MM.1S (cell line): ENCODE measurements around the gene BFAR.

Source experiments
- DNase-seq: peaks from one replicate; pipeline ENCODE4 v3.0.0-alpha.2; 2015
- H2AFZ ChIP-seq: fragments of 300-600 bp; sonication (generic); 2 replicates; pipeline ENCODE4 v1.6.0; 2016; ENCODE audit warnings: antibody characterized with exemption, low read length
- H3F3A ChIP-seq: fragments of 300-600 bp; sonication (generic); 2 replicates; pipeline ENCODE4 v1.6.1; 2016; ENCODE audit warnings: mild to moderate bottlenecking, antibody characterized with exemption, low read length, moderate library complexity, mixed read lengths; ENCODE audit not compliant: insufficient read depth
- H3K27ac ChIP-seq: fragments of 300-600 bp; sonication (generic); 2 replicates; pipeline ENCODE4 v1.5.1; 2016; ENCODE audit warnings: mild to moderate bottlenecking, low read length
- H3K27me3 ChIP-seq: fragments of 300-600 bp; sonication (generic); replicated peaks from 2 replicates; pipeline ENCODE4 v1.6.0; 2016; ENCODE audit warnings: low read length; ENCODE audit not compliant: insufficient read depth
- H3K36me3 ChIP-seq: fragments of 300-600 bp; sonication (generic); replicated peaks from 2 replicates; pipeline ENCODE4 v1.6.1; 2016; ENCODE audit warnings: mild to moderate bottlenecking, low read length, mixed read lengths; ENCODE audit not compliant: insufficient read depth
- H3K4me1 ChIP-seq: fragments of 300-600 bp; sonication (generic); 2 replicates; pipeline ENCODE4 v1.6.1; 2016; ENCODE audit warnings: low read length, mixed read lengths
- H3K4me2 ChIP-seq: fragments of 300-600 bp; sonication (generic); 2 replicates; pipeline ENCODE4 v1.6.0; 2016; ENCODE audit warnings: low read depth, low read length
- H3K4me3 ChIP-seq: fragments of 300-600 bp; sonication (generic); 2 replicates; pipeline ENCODE4 v1.5.1; 2016; ENCODE audit warnings: low read length, mixed read lengths
- H3K79me2 ChIP-seq: fragments of 300-600 bp; sonication (generic); 2 replicates; pipeline ENCODE4 v1.6.1; 2016; ENCODE audit warnings: mixed run types, low read length, mixed read lengths
- H3K9ac ChIP-seq: fragments of 300-600 bp; sonication (generic); 2 replicates; pipeline ENCODE4 v1.6.1; 2016; ENCODE audit warnings: low read length, mixed read lengths
- H3K9me2 ChIP-seq: fragments of 300-600 bp; sonication (generic); replicated peaks from 2 replicates; pipeline ENCODE4 v1.6.1; 2016; ENCODE audit warnings: mild to moderate bottlenecking, low read length, mixed read lengths; ENCODE audit not compliant: insufficient read depth
- H3K9me3 ChIP-seq: fragments of 300-600 bp; sonication (generic); replicated peaks from 2 replicates; pipeline ENCODE4 v1.6.1; 2016; ENCODE audit warnings: mild to moderate bottlenecking, low read length, mixed read lengths; ENCODE audit not compliant: insufficient read depth
- H4K20me1 ChIP-seq: fragments of 300-600 bp; sonication (generic); 2 replicates; pipeline ENCODE4 v1.6.1; 2016; ENCODE audit warnings: mild to moderate bottlenecking, low read length, moderate library complexity, mixed read lengths; ENCODE audit not compliant: insufficient read depth
- EZH2 ChIP-seq: fragments of 300-600 bp; sonication (generic); optimal IDR thresholded peaks from 2 replicates; pipeline ENCODE3; 2017; ENCODE audit warnings: low read depth, mild to moderate bottlenecking, antibody characterized with exemption, low read length, mixed read lengths
- EZH2phosphoT487 ChIP-seq: fragments of 300-600 bp; sonication (generic); IDR thresholded peaks from 2 replicates; pipeline ENCODE4 v1.6.1; 2018; ENCODE audit warnings: antibody characterized with exemption, low read length
- TF ChIP-seq, protein P1 (sequence below): fragments of 300-600 bp; sonication (generic); IDR thresholded peaks from 2 replicates; pipeline ENCODE4 v1.5.1; 2016; ENCODE audit warnings: antibody characterized with exemption, low read length, mixed read lengths

BFAR gene

DNA sequence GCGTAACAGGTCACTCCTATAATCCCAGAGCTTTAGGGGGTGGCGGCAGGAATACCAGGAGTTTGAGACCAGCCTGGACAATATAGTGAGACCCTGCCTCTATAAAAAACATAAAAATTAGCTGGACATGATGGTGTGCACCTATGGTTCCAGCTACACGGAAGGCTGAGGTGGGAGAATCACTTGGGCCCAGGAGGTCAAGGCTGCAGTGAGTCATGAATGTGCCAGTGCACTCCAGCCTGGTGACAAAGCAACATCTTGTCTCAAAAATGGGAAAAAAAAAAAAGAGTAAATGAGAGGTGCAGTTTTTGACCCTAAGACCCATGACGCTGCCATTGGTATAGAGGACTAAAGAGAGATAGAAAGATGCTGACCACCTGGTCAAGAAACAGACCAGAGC lies 18.8 kb upstream of the BFAR start:
- TF ChIP-seq EZH2phosphoT487: no peak
- TF ChIP-seq, protein P1, sequence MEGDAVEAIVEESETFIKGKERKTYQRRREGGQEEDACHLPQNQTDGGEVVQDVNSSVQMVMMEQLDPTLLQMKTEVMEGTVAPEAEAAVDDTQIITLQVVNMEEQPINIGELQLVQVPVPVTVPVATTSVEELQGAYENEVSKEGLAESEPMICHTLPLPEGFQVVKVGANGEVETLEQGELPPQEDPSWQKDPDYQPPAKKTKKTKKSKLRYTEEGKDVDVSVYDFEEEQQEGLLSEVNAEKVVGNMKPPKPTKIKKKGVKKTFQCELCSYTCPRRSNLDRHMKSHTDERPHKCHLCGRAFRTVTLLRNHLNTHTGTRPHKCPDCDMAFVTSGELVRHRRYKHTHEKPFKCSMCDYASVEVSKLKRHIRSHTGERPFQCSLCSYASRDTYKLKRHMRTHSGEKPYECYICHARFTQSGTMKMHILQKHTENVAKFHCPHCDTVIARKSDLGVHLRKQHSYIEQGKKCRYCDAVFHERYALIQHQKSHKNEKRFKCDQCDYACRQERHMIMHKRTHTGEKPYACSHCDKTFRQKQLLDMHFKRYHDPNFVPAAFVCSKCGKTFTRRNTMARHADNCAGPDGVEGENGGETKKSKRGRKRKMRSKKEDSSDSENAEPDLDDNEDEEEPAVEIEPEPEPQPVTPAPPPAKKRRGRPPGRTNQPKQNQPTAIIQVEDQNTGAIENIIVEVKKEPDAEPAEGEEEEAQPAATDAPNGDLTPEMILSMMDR: no peak
- no peak for TF ChIP-seq EZH2
- no peak overlapping the region for H3K9ac ChIP-seq
- H3K79me2 ChIP-seq: no peaks in the 10 kb centered on the region
- no peak overlapping the region for H3K4me2 ChIP-seq
- DNase-seq: no peak
- H3K9me3 ChIP-seq: no peaks in the 10 kb centered on the region
- peaks cover 8% of the 10 kb centered on the region for H3K4me1 ChIP-seq
- H4K20me1 ChIP-seq: no peaks in the 10 kb centered on the region
- H3K4me3 ChIP-seq: no peak overlapping the region
- H3F3A ChIP-seq: peaks cover 7% of the 10 kb centered on the region
- no peaks in the 10 kb centered on the region for H3K27me3 ChIP-seq
- no peak overlapping the region for H2AFZ ChIP-seq
- H3K9me2 ChIP-seq: no peaks in the 10 kb centered on the region
- H3K27ac ChIP-seq: no peak overlapping the region
- H3K36me3 ChIP-seq: peaks cover 3% of the 10 kb centered on the region; the same call in 1 of the 2 replicates

DNA sequence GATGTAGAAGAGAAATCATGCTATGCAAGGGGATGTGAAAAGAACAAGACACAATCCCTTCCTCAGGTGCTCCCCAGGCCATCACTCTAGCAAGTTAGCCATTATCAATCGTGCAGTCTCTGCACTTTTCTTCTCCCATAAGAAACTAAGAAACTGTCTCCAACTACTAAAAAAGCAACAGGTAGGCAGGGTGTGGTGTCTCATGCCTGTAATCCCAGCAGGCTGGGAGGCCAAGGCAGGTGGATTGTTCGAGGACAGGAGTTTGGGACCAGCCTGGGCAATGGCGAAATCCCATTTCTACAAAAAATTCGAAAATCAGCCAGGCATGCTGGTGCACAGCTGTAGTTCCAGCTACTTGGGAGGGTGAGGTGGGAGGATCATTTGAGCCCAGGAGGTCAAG lies 16.5 kb upstream of the BFAR start:
- Histone ChIP-seq H3K9me2 (no peaks in the 10 kb centered on the region), H3K9ac (no peak overlapping the region), H3K79me2 (no peaks in the 10 kb centered on the region), H3K4me2 (no peak overlapping the region), H3K4me1 (no peaks in the 10 kb centered on the region), H3K27ac (no peak overlapping the region), H3K27me3 (no peaks in the 10 kb centered on the region), H3K9me3 (no peaks in the 10 kb centered on the region), H4K20me1 (no peaks in the 10 kb centered on the region), H3F3A (no peaks in the 10 kb centered on the region; the same call in 1 of the 2 replicates), H3K36me3 (peaks cover 3% of the 10 kb centered on the region; the same call in 1 of the 2 replicates), H2AFZ (no peak overlapping the region), H3K4me3 (no peak overlapping the region)
- TF ChIP-seq EZH2: no peak
- DNase-seq: no peak

DNA sequence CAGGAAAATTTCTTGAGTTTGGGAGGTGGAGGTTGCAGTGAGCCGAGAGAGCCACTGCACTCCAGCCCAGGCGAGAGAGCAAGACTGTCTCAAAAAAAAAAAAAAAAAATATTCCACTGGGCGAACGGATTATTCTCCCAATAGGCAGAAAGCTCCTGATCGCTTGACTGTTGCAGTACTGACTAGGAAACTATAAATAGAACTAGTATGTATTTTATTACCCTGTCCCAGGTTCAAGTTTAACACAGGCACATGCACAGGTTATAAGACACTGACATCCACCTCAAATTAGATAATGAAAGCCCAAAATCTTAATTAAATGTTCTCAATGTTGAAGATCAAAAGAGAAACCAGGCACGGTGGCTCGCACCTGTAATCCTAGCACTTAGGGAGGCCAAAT lies 14.2 kb upstream of the BFAR start:
- no peaks in the 10 kb centered on the region for H3K4me1 ChIP-seq
- H3K4me3 ChIP-seq: no peak overlapping the region
- no peak overlapping the region for H2AFZ ChIP-seq
- H3F3A ChIP-seq: no peaks in the 10 kb centered on the region; the same call in 1 of the 2 replicates
- no peak overlapping the region for H3K27ac ChIP-seq
- no peaks in the 10 kb centered on the region for H3K9me3 ChIP-seq
- H3K79me2 ChIP-seq: no peaks in the 10 kb centered on the region
- no peaks in the 10 kb centered on the region for H3K9me2 ChIP-seq
- peaks cover 3% of the 10 kb centered on the region; the same call in 1 of the 2 replicates for H3K36me3 ChIP-seq
- no peak overlapping the region for H3K4me2 ChIP-seq
- DNase-seq: no peak
- TF ChIP-seq, protein P1: no peak
- TF ChIP-seq EZH2: no peak
- no peak for TF ChIP-seq EZH2phosphoT487
- no peaks in the 10 kb centered on the region for H4K20me1 ChIP-seq
- H3K27me3 ChIP-seq: no peaks in the 10 kb centered on the region
- H3K9ac ChIP-seq: no peak overlapping the region

DNA sequence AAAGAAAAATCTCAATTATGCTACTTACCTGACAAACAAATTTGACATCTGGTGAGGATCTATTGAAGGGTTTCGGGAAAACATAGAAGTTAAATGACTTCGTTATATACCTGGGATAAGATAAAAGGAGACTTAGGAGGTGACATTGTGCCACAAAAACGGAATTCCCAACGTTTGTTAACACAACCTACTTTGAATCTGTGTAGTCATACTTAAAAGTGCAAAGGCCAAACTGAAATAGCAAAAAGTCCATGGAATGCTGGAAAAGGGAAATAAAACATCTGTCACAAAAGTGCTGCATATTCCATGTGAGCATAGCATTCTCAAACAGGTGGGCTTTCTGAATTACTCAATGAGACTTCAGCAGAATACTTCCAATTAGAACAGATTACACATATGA lies 5.7 kb upstream of the BFAR start:
- no peaks in the 10 kb centered on the region for H3K9me2 ChIP-seq
- no peak for TF ChIP-seq EZH2
- TF ChIP-seq, protein P1: no peak
- TF ChIP-seq EZH2phosphoT487: no peak
- peaks cover 5% of the 10 kb centered on the region for H3K36me3 ChIP-seq
- H3K79me2 ChIP-seq: peaks cover 15% of the 10 kb centered on the region
- no peak overlapping the region for H3K27ac ChIP-seq
- H3K9ac ChIP-seq: no peak overlapping the region
- no peak overlapping the region for H3K4me2 ChIP-seq
- no peaks in the 10 kb centered on the region; the same call in 1 of the 2 replicates for H3K9me3 ChIP-seq
- no peaks in the 10 kb centered on the region for H4K20me1 ChIP-seq
- H3K4me1 ChIP-seq: peaks cover 14% of the 10 kb centered on the region; the same call in 1 of the 2 replicates
- H3F3A ChIP-seq: peaks cover 11% of the 10 kb centered on the region
- H3K27me3 ChIP-seq: no peaks in the 10 kb centered on the region
- no peak overlapping the region for H3K4me3 ChIP-seq
- DNase-seq: no peak
- no peak overlapping the region for H2AFZ ChIP-seq
